K562 (cell line): ENCODE measurements around the gene DDAH2. TPM values are rescaled to one million over a fixed set of nuclear protein-coding genes. Genes with fewer than 3 reads are reported as not detected.

Experiments
- CSDE1 ChIP-seq, 2 experiments: fragments of 450-650 bp; IDR thresholded peaks; 2 replicates each; pipeline ENCODE4 v1.6.1; 2016; ENCODE audit warnings: mild to moderate bottlenecking in 1 of 2
- HDAC6 ChIP-seq: IDR thresholded peaks from 2 replicates; pipeline ENCODE4 v1.6.1; 2012; ENCODE audit warnings: low read depth, mild to moderate bottlenecking, control low read depth, inconsistent platforms, low read length, moderate library complexity
- MCM2 ChIP-seq: fragments of 450-650 bp; IDR thresholded peaks from 2 replicates; pipeline ENCODE4 v1.6.1; 2017; ENCODE audit warnings: low read depth, mild to moderate bottlenecking
- NFIC ChIP-seq: fragments of 450-650 bp; IDR thresholded peaks from 2 replicates; pipeline ENCODE4 v1.6.1; 2017; ENCODE audit warnings: mild to moderate bottlenecking, inconsistent platforms
- NFIX ChIP-seq: fragments of 250-450 bp; sonication (Bioruptor Pico); IDR thresholded peaks from 2 replicates; pipeline ENCODE4 v1.4.0; 2020; ENCODE audit warnings: low read depth, mild to moderate bottlenecking, moderate library complexity
- NR4A1 ChIP-seq, 2 experiments: fragments of 250-450 bp in 1 of 2; fragments of 450-650 bp in 1 of 2; sonication (Bioruptor Pico) in 1 of 2; IDR thresholded peaks; 2 replicates each; pipeline versions ENCODE4 v1.4.0 to v1.6.1; 2016 to 2020; ENCODE audit warnings: mild to moderate bottlenecking in 2 of 2, missing compliant biosample characterization in 1 of 2, missing genetic modification characterization in 1 of 2, moderate library complexity in 1 of 2
- PCBP2 ChIP-seq: fragments of 200-400 bp; formaldehyde crosslinking; IDR thresholded peaks from 2 replicates; pipeline ENCODE4 v1.6.1; 2018; ENCODE audit warnings: low read length, low read depth, mild to moderate bottlenecking, moderate library complexity; ENCODE audit not compliant: poor library complexity, severe bottlenecking
- POLR2AphosphoS2 ChIP-seq: IDR thresholded peaks from 2 replicates; pipeline ENCODE4 v1.6.1; 2012; ENCODE audit warnings: low read length, improper control_type of control experiment
- TAF15 ChIP-seq: fragments of 200-400 bp; formaldehyde crosslinking; IDR thresholded peaks from 2 replicates; pipeline ENCODE4 v1.6.1; 2017; ENCODE audit warnings: mild to moderate bottlenecking, low read depth, low read length, moderate library complexity
- ZNF124 ChIP-seq: sonication (generic); formaldehyde crosslinking; IDR thresholded peaks from 2 replicates; pipeline ENCODE4 v1.8.1; 2022; ENCODE audit warnings: missing genetic modification reagents
- ZNF133 ChIP-seq: fragments of 250-450 bp; sonication (Bioruptor Pico); IDR thresholded peaks from 2 replicates; pipeline ENCODE4 v1.4.0; 2020; ENCODE audit warnings: mild to moderate bottlenecking
- ZNF224 ChIP-seq: sonication (generic); formaldehyde crosslinking; IDR thresholded peaks from 2 replicates; pipeline ENCODE4 v1.8.0; 2022; ENCODE audit warnings: mild to moderate bottlenecking, missing genetic modification reagents
- polyA plus RNA-seq, 8 experiments: library from polyadenylated mRNA; depleted of rRNA in 4 of 8; stranded (reverse) in 5 of 8; unstranded in 3 of 8; fragments of >200 nt; fragmentation: Nextera tagmentation in 2 of 8; fragmentation: Illumina TruSeq in 1 of 8; extraction: Ambion mirVana in 2 of 8; extraction: Trizol in 1 of 8; gene quantifications; 2 replicates each; pipeline versions ENCODE4 v1.2.1 to v1.2.3, GENCODE V29; 2011 to 2014; ENCODE audit warnings: inconsistent platforms in 1 of 8, missing spikeins in 1 of 8
- total RNA-seq, 7 experiments: library from RNA; depleted of rRNA in 6 of 7; stranded (reverse); fragments of >200 nt in 6 of 7; fragmentation: Illumina TruSeq in 2 of 7; extraction: Trizol in 2 of 7; gene quantifications; 2 replicates each; pipeline versions ENCODE4 v1.2.1 to v1.2.3, GENCODE V29; 2011 to 2021; ENCODE audit warnings: low replicate concordance in 1 of 7
- TF ChIP-seq, protein P1 (sequence below): fragments of 150-350 bp; conservative IDR thresholded peaks from 2 replicates; pipeline ENCODE4 v1.6.1; 2014; ENCODE audit warnings: low read length
- TF ChIP-seq, protein P2 (sequence below): sonication (generic); formaldehyde crosslinking; IDR thresholded peaks from 2 replicates; pipeline ENCODE4 v1.8.0; 2022; ENCODE audit warnings: mild to moderate bottlenecking, missing genetic modification reagents
- TF ChIP-seq, protein P3 (sequence below): fragments of 150-350 bp; IDR thresholded peaks from 2 replicates; pipeline ENCODE4 v1.6.1; 2014; ENCODE audit warnings: low read depth, mild to moderate bottlenecking, low read length, borderline replicate concordance
- TF ChIP-seq, protein P4 (sequence below): fragments of 250-450 bp; sonication (Bioruptor Pico); IDR thresholded peaks from 2 replicates; pipeline ENCODE4 v1.4.0; 2020; ENCODE audit warnings: mild to moderate bottlenecking
- TF ChIP-seq, protein P5 (sequence below): fragments of 450-650 bp; IDR thresholded peaks from 2 replicates; pipeline ENCODE4 v1.6.1; 2016; ENCODE audit warnings: borderline replicate concordance

The DDAH2 gene
- total and polyA plus RNA-seq, 9 of the 15 experiments (the other 6 are each of a cell fraction or from before 2014, with no cell fraction given), result 1.8 to 45.4 (median 21.4) TPM

DNA sequence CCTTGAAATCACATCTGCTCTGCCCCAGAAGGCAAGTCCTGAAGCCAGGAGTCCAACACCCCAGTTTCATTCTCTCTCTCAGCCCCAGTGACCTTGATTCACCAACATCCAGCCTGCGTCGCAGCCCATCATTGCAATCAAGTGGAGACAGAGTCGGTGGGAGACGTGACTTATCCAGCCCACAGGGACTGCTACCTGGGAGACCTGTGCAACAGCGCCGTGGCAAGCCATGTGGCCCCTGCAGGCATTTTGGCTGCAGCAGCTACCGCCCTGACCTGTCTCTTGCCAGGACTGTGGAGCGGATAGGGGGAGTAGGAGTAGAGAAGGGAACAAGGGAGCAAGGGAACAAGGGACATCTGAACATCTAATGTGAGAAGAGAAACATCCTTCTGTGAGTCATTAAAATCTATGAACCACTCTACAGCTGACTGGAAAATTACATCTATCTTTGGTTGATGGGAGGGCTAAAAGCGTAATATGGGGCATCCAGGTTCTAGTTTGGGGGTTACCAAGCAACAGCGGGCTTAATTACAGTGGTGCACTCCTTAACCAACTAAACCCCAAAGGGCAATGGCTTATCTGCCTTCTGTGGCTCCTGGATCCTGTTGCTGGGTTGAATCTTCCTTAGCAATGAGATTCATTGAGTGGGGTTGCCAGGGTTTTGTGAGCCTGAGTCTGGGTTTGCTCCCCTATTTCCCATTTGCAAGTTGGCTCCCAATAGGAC is 11.4 kb downstream of the DDAH2 start (continued):
- TF ChIP-seq TAF15, result no peak
- TF ChIP-seq NFIX (CRISPR knock-in tag), result no peak
- TF ChIP-seq, protein P1, sequence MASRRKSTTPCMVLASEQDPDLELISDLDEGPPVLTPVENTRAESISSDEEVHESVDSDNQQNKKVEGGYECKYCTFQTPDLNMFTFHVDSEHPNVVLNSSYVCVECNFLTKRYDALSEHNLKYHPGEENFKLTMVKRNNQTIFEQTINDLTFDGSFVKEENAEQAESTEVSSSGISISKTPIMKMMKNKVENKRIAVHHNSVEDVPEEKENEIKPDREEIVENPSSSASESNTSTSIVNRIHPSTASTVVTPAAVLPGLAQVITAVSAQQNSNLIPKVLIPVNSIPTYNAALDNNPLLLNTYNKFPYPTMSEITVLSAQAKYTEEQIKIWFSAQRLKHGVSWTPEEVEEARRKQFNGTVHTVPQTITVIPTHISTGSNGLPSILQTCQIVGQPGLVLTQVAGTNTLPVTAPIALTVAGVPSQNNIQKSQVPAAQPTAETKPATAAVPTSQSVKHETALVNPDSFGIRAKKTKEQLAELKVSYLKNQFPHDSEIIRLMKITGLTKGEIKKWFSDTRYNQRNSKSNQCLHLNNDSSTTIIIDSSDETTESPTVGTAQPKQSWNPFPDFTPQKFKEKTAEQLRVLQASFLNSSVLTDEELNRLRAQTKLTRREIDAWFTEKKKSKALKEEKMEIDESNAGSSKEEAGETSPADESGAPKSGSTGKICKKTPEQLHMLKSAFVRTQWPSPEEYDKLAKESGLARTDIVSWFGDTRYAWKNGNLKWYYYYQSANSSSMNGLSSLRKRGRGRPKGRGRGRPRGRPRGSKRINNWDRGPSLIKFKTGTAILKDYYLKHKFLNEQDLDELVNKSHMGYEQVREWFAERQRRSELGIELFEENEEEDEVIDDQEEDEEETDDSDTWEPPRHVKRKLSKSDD, result no peak
- TF ChIP-seq HDAC6, result no peak
- TF ChIP-seq ZNF224 (CRISPR knock-in tag), result no peak
- TF ChIP-seq, protein P2, sequence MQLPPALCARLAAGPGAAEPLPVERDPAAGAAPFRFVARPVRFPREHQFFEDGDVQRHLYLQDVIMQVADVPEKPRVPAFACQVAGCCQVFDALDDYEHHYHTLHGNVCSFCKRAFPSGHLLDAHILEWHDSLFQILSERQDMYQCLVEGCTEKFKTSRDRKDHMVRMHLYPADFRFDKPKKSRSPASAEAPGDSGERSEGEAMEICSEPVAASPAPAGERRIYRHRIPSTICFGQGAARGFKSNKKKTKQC (CRISPR knock-in tag), result no peak
- TF ChIP-seq, protein P3, sequence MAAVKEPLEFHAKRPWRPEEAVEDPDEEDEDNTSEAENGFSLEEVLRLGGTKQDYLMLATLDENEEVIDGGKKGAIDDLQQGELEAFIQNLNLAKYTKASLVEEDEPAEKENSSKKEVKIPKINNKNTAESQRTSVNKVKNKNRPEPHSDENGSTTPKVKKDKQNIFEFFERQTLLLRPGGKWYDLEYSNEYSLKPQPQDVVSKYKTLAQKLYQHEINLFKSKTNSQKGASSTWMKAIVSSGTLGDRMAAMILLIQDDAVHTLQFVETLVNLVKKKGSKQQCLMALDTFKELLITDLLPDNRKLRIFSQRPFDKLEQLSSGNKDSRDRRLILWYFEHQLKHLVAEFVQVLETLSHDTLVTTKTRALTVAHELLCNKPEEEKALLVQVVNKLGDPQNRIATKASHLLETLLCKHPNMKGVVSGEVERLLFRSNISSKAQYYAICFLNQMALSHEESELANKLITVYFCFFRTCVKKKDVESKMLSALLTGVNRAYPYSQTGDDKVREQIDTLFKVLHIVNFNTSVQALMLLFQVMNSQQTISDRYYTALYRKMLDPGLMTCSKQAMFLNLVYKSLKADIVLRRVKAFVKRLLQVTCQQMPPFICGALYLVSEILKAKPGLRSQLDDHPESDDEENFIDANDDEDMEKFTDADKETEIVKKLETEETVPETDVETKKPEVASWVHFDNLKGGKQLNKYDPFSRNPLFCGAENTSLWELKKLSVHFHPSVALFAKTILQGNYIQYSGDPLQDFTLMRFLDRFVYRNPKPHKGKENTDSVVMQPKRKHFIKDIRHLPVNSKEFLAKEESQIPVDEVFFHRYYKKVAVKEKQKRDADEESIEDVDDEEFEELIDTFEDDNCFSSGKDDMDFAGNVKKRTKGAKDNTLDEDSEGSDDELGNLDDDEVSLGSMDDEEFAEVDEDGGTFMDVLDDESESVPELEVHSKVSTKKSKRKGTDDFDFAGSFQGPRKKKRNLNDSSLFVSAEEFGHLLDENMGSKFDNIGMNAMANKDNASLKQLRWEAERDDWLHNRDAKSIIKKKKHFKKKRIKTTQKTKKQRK, result no peak
- no peak for TF ChIP-seq NFIC
- TF ChIP-seq, protein P4, sequence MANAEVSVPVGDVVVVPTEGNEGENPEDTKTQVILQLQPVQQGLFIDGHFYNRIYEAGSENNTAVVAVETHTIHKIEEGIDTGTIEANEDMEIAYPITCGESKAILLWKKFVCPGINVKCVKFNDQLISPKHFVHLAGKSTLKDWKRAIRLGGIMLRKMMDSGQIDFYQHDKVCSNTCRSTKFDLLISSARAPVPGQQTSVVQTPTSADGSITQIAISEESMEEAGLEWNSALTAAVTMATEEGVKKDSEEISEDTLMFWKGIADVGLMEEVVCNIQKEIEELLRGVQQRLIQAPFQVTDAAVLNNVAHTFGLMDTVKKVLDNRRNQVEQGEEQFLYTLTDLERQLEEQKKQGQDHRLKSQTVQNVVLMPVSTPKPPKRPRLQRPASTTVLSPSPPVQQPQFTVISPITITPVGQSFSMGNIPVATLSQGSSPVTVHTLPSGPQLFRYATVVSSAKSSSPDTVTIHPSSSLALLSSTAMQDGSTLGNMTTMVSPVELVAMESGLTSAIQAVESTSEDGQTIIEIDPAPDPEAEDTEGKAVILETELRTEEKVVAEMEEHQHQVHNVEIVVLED (CRISPR knock-in tag), result no peak
- no peak for TF ChIP-seq MCM2
- TF ChIP-seq NR4A1 (CRISPR knock-in tag; IDR thresholded peaks at IDR 0.05), result no peak
- TF ChIP-seq NR4A1 (tag; IDR thresholded peaks at IDR 0.05), result no peak
- TF ChIP-seq, protein P5, sequence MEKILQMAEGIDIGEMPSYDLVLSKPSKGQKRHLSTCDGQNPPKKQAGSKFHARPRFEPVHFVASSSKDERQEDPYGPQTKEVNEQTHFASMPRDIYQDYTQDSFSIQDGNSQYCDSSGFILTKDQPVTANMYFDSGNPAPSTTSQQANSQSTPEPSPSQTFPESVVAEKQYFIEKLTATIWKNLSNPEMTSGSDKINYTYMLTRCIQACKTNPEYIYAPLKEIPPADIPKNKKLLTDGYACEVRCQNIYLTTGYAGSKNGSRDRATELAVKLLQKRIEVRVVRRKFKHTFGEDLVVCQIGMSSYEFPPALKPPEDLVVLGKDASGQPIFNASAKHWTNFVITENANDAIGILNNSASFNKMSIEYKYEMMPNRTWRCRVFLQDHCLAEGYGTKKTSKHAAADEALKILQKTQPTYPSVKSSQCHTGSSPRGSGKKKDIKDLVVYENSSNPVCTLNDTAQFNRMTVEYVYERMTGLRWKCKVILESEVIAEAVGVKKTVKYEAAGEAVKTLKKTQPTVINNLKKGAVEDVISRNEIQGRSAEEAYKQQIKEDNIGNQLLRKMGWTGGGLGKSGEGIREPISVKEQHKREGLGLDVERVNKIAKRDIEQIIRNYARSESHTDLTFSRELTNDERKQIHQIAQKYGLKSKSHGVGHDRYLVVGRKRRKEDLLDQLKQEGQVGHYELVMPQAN, result no peak
- TF ChIP-seq PCBP2, result no peak
- no peak for TF ChIP-seq CSDE1 (IDR thresholded peaks at IDR 0.05)
- TF ChIP-seq POLR2AphosphoS2, result no peak
- TF ChIP-seq ZNF133 (CRISPR knock-in tag), result no peak
- TF ChIP-seq ZNF124, result no peak
